AG04449 (cell line): ENCODE data around the gene UGP2.
"Not testable (repeated sequence)": the region's sequence is repeated elsewhere in the genome, so short reads cannot be mapped to it uniquely, and the experiment has no call there.

Experiments
- CTCF ChIA-PET: fragments of 350-600 bp; formaldehyde crosslinking; extraction: SDS; loops from one replicate; lab custom pipeline; 2021; ENCODE audit warnings: antibody characterized with exemption; lab: Yijun Ruan, JAX
- POLR2A ChIA-PET: fragments of 400-600, 350-600 bp; formaldehyde crosslinking; extraction: SDS; loops from one replicate; lab custom pipeline; 2020; ENCODE audit warnings: antibody characterized with exemption, inconsistent platforms; lab: Yijun Ruan, JAX
- DNase-seq: peaks from one replicate; pipeline ENCODE4 v3.0.0-alpha.2; 2010; ENCODE audit warnings: low read depth, low spot score
- H3K4me3 ChIP-seq: 2 replicates; pipeline ENCODE4 v1.5.1; 2011; ENCODE audit warnings: low read depth, mild to moderate bottlenecking, control low read depth, low read length
- TF ChIP-seq, protein P1 (sequence below): IDR thresholded peaks from one replicate; pipeline ENCODE4 v1.5.1; 2011; ENCODE audit warnings: mild to moderate bottlenecking, moderate library complexity, low read length, control low read depth, inconsistent platforms; ENCODE audit not compliant: insufficient read depth; ENCODE audit errors: missing control alignments

UGP2 gene

DNA sequence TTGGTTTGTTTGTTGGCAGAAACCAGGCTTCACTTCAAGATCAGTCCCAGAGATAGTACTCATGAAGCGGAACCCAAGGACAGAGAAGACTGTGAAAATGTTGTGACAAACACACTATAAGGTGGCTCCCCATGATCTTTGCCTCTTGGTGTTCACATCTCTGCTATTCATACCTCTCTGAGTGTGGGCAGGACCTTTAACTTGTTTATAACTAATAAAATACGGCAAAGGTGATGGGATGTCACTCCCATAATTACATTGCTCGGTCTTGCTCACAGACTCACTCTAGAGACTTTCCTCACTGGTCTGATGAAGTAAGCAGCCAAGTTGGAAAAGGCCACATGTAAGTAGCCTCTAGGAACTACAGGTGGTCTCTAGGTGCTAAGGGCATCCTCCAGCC, 30.6 kb upstream of the UGP2 start:
- no peak overlapping the region for H3K4me3 ChIP-seq
- CTCF ChIA-PET, result interaction anchor here (1.0 kb wide), 1 partner anchor 30 kb away, joined by 3 read pairs; the partner anchor contains the start of gene UGP2
- DNase-seq, result no peak
- POLR2A ChIA-PET, result no interaction called here
- TF ChIP-seq, protein P1, sequence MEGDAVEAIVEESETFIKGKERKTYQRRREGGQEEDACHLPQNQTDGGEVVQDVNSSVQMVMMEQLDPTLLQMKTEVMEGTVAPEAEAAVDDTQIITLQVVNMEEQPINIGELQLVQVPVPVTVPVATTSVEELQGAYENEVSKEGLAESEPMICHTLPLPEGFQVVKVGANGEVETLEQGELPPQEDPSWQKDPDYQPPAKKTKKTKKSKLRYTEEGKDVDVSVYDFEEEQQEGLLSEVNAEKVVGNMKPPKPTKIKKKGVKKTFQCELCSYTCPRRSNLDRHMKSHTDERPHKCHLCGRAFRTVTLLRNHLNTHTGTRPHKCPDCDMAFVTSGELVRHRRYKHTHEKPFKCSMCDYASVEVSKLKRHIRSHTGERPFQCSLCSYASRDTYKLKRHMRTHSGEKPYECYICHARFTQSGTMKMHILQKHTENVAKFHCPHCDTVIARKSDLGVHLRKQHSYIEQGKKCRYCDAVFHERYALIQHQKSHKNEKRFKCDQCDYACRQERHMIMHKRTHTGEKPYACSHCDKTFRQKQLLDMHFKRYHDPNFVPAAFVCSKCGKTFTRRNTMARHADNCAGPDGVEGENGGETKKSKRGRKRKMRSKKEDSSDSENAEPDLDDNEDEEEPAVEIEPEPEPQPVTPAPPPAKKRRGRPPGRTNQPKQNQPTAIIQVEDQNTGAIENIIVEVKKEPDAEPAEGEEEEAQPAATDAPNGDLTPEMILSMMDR, result no peak

DNA sequence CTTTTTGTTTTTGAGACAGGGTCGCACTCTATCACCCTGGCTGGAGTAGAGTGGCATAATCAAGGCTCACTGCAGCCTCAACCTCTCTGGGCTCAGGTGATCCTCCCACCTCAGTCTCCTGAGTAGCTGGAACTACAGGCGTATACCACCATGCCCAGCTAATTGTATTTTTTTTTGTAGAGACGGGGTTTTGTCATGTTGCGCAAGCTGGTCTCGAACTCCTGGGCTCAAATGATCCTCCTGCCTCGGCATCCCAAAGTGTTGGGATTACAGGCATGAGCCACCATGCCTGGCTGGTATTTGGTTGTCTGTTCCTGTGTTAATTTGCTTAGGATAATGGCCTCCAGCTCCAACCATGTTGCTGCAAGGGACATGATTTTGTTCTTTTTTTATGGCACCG, 29.8 kb upstream of the UGP2 start:
- POLR2A ChIA-PET, H3K4me3 ChIP-seq, DNase-seq: not testable (repeated sequence)
- CTCF ChIA-PET, result interaction anchor here (1.0 kb wide), 1 partner anchor 29 kb away, joined by 3 read pairs; the partner anchor contains the start of gene UGP2

DNA sequence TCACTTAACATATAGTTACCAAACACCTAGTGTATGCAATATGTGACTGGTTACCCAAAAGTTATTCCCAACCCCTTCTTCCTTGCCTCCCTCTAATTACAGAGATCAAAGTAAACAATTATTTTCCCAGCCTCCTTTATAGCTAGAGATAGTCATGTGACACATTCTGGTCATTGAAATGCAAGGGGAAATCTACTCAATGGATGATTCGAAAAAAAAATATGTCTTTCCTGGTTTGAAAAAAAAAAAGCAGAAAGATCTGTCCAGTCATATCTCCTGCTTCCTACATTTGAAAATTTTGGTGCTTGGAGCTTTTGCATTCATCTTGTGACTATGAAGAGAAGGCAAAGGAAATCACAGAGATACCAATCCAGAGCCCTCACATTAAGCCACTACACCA, 27.6 kb upstream of the UGP2 start:
- TF ChIP-seq, protein P1, result no peak
- no peak overlapping the region for H3K4me3 ChIP-seq
- no peak for DNase-seq
- POLR2A ChIA-PET, result interaction anchor here (0.7 kb wide), 1 partner anchor 101 kb away, joined by 3 read pairs; no protein-coding TSS in a partner anchor
- CTCF ChIA-PET, result interaction anchor here (0.9 kb wide), 1 partner anchor 13 kb away, joined by 3 read pairs; no protein-coding TSS in a partner anchor

DNA sequence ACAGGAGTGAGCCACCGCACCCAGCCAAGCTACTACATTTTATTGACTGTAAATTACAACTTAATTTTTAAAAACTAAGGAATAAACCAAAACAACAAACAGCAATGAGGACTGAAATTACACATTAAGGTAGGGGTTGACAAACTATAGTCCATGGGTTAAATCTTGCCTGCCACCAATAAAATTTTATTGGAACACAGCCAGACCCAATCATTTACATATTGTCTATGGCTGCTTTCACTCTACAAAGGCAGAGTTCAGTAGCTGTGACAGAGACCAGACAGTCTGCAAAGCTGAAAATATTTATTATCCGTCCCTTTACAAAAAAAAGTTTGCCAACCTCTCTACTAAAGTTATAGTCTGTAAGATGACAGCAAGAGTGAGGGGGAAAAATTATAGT, 24.3 kb upstream of the UGP2 start:
- ChIA-PET POLR2A (interaction anchor here (1.1 kb wide), 1 partner anchor 156 kb away, joined by 3 read pairs; no protein-coding TSS in a partner anchor), CTCF (no interaction called here)
- H3K4me3 ChIP-seq, result no peak overlapping the region
- DNase-seq, result no peak
- TF ChIP-seq, protein P1, result no peak

DNA sequence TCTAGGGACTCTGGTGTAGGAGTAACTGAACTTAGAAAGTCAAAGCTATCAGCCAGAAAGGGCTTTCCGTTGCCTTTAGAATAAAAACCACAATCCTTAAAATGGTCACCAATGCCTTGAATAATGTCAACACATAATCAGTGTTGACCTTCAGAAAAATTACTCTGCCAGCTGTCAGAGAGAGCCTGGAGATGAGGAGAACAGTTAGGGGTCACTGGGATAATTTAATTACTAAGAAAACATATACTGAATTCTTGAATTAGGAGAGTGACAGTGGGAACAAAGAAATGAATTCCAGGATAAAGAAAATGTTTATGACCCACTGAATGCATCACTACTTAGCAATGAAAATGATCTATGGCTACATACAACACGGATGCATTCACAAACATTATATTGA, 23.4 kb upstream of the UGP2 start:
- H3K4me3 ChIP-seq, result no peak overlapping the region
- TF ChIP-seq, protein P1, result no peak
- DNase-seq, result no peak
- ChIA-PET POLR2A (no interaction called here), CTCF (no interaction called here)

DNA sequence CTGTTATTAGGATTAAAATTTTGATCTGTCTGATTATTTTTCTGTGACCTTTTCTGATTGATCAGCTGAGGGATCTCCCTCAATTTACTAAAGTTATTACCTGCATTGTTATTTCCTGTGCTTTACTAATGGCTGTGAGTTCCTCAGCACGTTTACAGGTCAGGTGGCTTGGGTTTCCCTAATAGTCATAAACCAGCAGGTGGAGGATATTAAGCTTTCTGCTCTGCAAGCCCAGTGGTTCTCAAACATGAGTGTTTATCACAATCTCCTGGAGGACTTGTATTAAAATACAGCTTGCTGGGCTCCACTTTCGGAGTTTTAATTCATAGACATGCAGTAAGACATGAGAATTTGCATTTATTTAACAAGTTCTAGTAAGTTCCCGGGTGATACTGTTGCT, 22.4 kb upstream of the UGP2 start:
- H3K4me3 ChIP-seq, result no peak overlapping the region
- ChIA-PET CTCF (interaction anchor here (1.1 kb wide), 1 partner anchor 12 kb away, joined by 3 read pairs; no protein-coding TSS in a partner anchor), POLR2A (no interaction called here)
- TF ChIP-seq, protein P1, result no peak
- DNase-seq, result no peak
